Astrocyte of the spinal cord (primary cell): ENCODE data around the gene CAPG.
"Not testable (repeated sequence)": the region's sequence is repeated elsewhere in the genome, so short reads cannot be mapped to it uniquely, and the experiment has no call there.

ENCODE experiments used
- DNase-seq: peaks from one replicate; pipeline ENCODE4 v3.0.0; 2011; ENCODE audit warnings: low read depth, low spot score
- H3K4me3 ChIP-seq: 2 replicates; pipeline ENCODE4 v1.5.1; 2011; ENCODE audit warnings: low read depth, mild to moderate bottlenecking, low read length, moderate library complexity
- CTCF ChIP-seq: IDR thresholded peaks from 2 replicates; pipeline ENCODE4 v1.5.1; 2012; ENCODE audit warnings: low read depth, mild to moderate bottlenecking, low read length, inconsistent platforms
- in situ Hi-C: cut with HindIII; loops from 2 replicates; pipeline ENCODE4 v1.10.0; 2017; ENCODE audit warnings: low sequenced_read_pairs

The CAPG gene

GRCh38 chr2:85420536-85421259 lies 10.5 kb upstream of the CAPG start:
- in situ Hi-C loops: loop anchor here (25.0 kb wide), 1 partner anchor 117 kb away; the partner anchor contains the start of gene MAT2A
- DNase-seq: peak; percentile 84
- no peak overlapping the region for H3K4me3 ChIP-seq
- TF ChIP-seq CTCF: peak; percentile 98

- H3K4me3 ChIP-seq: peak overlapping the region; percentile 67
- in situ Hi-C loops: loop anchor here (25.0 kb wide), 1 partner anchor 118 kb away; the partner anchor contains the start of gene MAT2A
- no peak for TF ChIP-seq CTCF
- no peak for DNase-seq
These were observed 9.0 kb upstream of the CAPG start for GRCh38 chr2:85419009-85419675.

GRCh38 chr2:85418132-85419008 lies 8.2 kb upstream of the CAPG start, which contains the start of gene SH2D6:
Gene SH2D6, plus strand, starts transcription at chr2:85418714. Its CDS starts 10,752 bp downstream, at chr2:85429466.
- in situ Hi-C loops: loop anchor here (25.0 kb wide), 1 partner anchor 119 kb away; the partner anchor contains the start of gene MAT2A
- TF ChIP-seq CTCF: no peak
- peak; percentile 85 for DNase-seq
- peak within 1 kb of the TSS; percentile 67 for H3K4me3 ChIP-seq

- in situ Hi-C loops: loop anchor here (25.0 kb wide), 1 partner anchor 121 kb away; the partner anchor contains the start of gene MAT2A
- no peak for DNase-seq
- H3K4me3 ChIP-seq: no peak overlapping the region
- no peak for TF ChIP-seq CTCF
These were observed 5.9 kb upstream of the CAPG start for GRCh38 chr2:85415980-85416650.

GRCh38 chr2:85414761-85415553 lies 4.8 kb upstream of the CAPG start:
- no peak for TF ChIP-seq CTCF
- H3K4me3 ChIP-seq: no peak overlapping the region
- DNase-seq: no peak
- in situ Hi-C loops: loop anchor here (25.0 kb wide), 1 partner anchor 122 kb away; the partner anchor contains the start of gene MAT2A

- not testable (repeated sequence) for H3K4me3 ChIP-seq, DNase-seq
- in situ Hi-C loops: loop anchor here (25.0 kb wide), 1 partner anchor 123 kb away; the partner anchor contains the start of gene MAT2A
These were observed 4.2 kb upstream of the CAPG start for GRCh38 chr2:85414421-85414759.
